K562 (cell line): ENCODE results near the gene ZSWIM3. TPM values are rescaled to one million over a fixed set of nuclear protein-coding genes. Genes with fewer than 3 reads are reported as not detected.

Experiments
- BRD9 ChIP-seq: fragments of 450-650 bp; IDR thresholded peaks from 2 replicates; pipeline ENCODE4 v1.6.1; 2018; ENCODE audit warnings: low read depth; ENCODE audit not compliant: partially characterized antibody
- CCNT2 ChIP-seq: IDR thresholded peaks from 2 replicates; pipeline ENCODE4 v1.6.1; 2011; ENCODE audit warnings: borderline replicate concordance, low read depth, mild to moderate bottlenecking, moderate library complexity, mixed read lengths, low read length; ENCODE audit not compliant: insufficient read length; ENCODE audit errors: extremely low read depth
- CEBPG ChIP-seq, 3 experiments: fragments of 200-800 bp in 1 of 3; sonication (Bioruptor generic) in 1 of 3; sonication (generic) in 1 of 3; formaldehyde crosslinking in 1 of 3; IDR thresholded peaks in 2 of 3; conservative IDR thresholded peaks in 1 of 3; 2 replicates each; pipeline versions ENCODE4 v1.6.1 to v1.8.0; 2016 to 2022; ENCODE audit warnings: missing compliant biosample characterization in 2 of 3, missing genetic modification characterization in 2 of 3, mild to moderate bottlenecking in 1 of 3, missing genetic modification reagents in 1 of 3
- DNMT1 ChIP-seq: fragments of 450-650 bp; IDR thresholded peaks from 2 replicates; pipeline ENCODE4 v1.6.1; 2016; ENCODE audit warnings: antibody characterized with exemption, mild to moderate bottlenecking
- ESRRA ChIP-seq: fragments of 450-650 bp; IDR thresholded peaks from 2 replicates; pipeline ENCODE4 v1.6.1; 2014; ENCODE audit warnings: low read depth, mild to moderate bottlenecking, moderate library complexity, borderline replicate concordance
- FOXA1 ChIP-seq: fragments of 450-650 bp; IDR thresholded peaks from 2 replicates; pipeline ENCODE4 v1.6.1; 2016; ENCODE audit warnings: mild to moderate bottlenecking, borderline replicate concordance
- GTF2E2 ChIP-seq: fragments of 200-800 bp; sonication (Bioruptor generic); IDR thresholded peaks from 2 replicates; pipeline ENCODE4 v1.6.1; 2016; ENCODE audit warnings: missing genetic modification characterization, missing compliant biosample characterization
- MED1 ChIP-seq: sonication (generic); formaldehyde crosslinking; IDR thresholded peaks from 2 replicates; pipeline ENCODE4 v1.8.1; 2023; ENCODE audit warnings: missing genetic modification reagents, borderline replicate concordance
- MEF2D ChIP-seq: conservative IDR thresholded peaks from 2 replicates; pipeline ENCODE4 v1.6.1; 2016; ENCODE audit warnings: low read depth, missing genetic modification characterization, missing compliant biosample characterization
- NRF1 ChIP-seq, 2 experiments: fragments of 450-650 bp; IDR thresholded peaks in 1 of 2; conservative IDR thresholded peaks in 1 of 2; 2 replicates each; pipeline ENCODE4 v1.6.1; 2014; ENCODE audit warnings: mild to moderate bottlenecking in 2 of 2
- PURB ChIP-seq: sonication (generic); formaldehyde crosslinking; IDR thresholded peaks from 2 replicates; pipeline ENCODE4 v1.9.0; 2021; ENCODE audit warnings: low read depth, mild to moderate bottlenecking, missing genetic modification reagents
- RBM15 ChIP-seq: fragments of 200-400 bp; formaldehyde crosslinking; IDR thresholded peaks from 2 replicates; pipeline ENCODE4 v1.6.1; 2018; ENCODE audit warnings: mild to moderate bottlenecking, low read length, moderate library complexity; ENCODE audit not compliant: insufficient read depth
- RBM34 ChIP-seq: fragments of 200-400 bp; formaldehyde crosslinking; IDR thresholded peaks from 2 replicates; pipeline ENCODE4 v1.6.1; 2018; ENCODE audit warnings: low read length, borderline replicate concordance; ENCODE audit not compliant: insufficient read depth
- SMAD2 ChIP-seq: fragments of 150-350 bp; IDR thresholded peaks from 2 replicates; pipeline ENCODE4 v1.6.1; 2014; ENCODE audit warnings: low read depth, mild to moderate bottlenecking, low read length
- TAF7 ChIP-seq: fragments of 450-650 bp; IDR thresholded peaks from 2 replicates; pipeline ENCODE4 v1.6.1; 2016; ENCODE audit warnings: missing genetic modification characterization, missing compliant biosample characterization
- XRCC4 ChIP-seq: IDR thresholded peaks from one replicate; pipeline ENCODE4 v1.6.1; 2011; ENCODE audit not compliant: insufficient read depth, insufficient read length; ENCODE audit errors: extremely low read depth
- ZNF644 ChIP-seq: fragments of 200-800 bp; sonication (Bioruptor generic); IDR thresholded peaks from 2 replicates; pipeline ENCODE4 v1.6.1; 2016; ENCODE audit warnings: low read depth, missing genetic modification characterization, missing compliant biosample characterization
- polyA plus RNA-seq, 8 experiments: library from polyadenylated mRNA; depleted of rRNA in 4 of 8; stranded (reverse) in 5 of 8; unstranded in 3 of 8; fragments of >200 nt; fragmentation: Nextera tagmentation in 2 of 8; fragmentation: Illumina TruSeq in 1 of 8; extraction: Ambion mirVana in 2 of 8; extraction: Trizol in 1 of 8; gene quantifications; 2 replicates each; pipeline versions ENCODE4 v1.2.1 to v1.2.3, GENCODE V29; 2011 to 2014; ENCODE audit warnings: inconsistent platforms in 1 of 8, missing spikeins in 1 of 8
- total RNA-seq, 7 experiments: library from RNA; depleted of rRNA in 6 of 7; stranded (reverse); fragments of >200 nt in 6 of 7; fragmentation: Illumina TruSeq in 2 of 7; extraction: Trizol in 2 of 7; gene quantifications; 2 replicates each; pipeline versions ENCODE4 v1.2.1 to v1.2.3, GENCODE V29; 2011 to 2021; ENCODE audit warnings: low replicate concordance in 1 of 7
- TF ChIP-seq, protein P1 (sequence below): fragments of 450-650 bp; formaldehyde crosslinking; conservative IDR thresholded peaks from 2 replicates; pipeline ENCODE4 v1.4.0; 2022; ENCODE audit warnings: mild to moderate bottlenecking, missing genetic modification characterization
- TF ChIP-seq, protein P2 (sequence below): fragments of 250-450 bp; sonication (Bioruptor Pico); IDR thresholded peaks from 2 replicates; pipeline ENCODE4 v1.5.0; 2020; ENCODE audit warnings: mild to moderate bottlenecking
- TF ChIP-seq, protein P3 (sequence below): fragments of 450-650 bp; formaldehyde crosslinking; IDR thresholded peaks from 2 replicates; pipeline ENCODE4 v1.4.0; 2022; ENCODE audit warnings: missing genetic modification characterization
- TF ChIP-seq, protein P4 (sequence below): fragments of 250-450 bp; sonication (Bioruptor Pico); IDR thresholded peaks from 2 replicates; pipeline ENCODE4 v1.8.0; 2022; ENCODE audit warnings: inconsistent platforms

ZSWIM3 gene
- total and polyA plus RNA-seq, 9 of the 15 experiments (the other 6 are each of a cell fraction or from before 2014, with no cell fraction given), result 1.7 to 4.3 (median 2.9) TPM

DNA sequence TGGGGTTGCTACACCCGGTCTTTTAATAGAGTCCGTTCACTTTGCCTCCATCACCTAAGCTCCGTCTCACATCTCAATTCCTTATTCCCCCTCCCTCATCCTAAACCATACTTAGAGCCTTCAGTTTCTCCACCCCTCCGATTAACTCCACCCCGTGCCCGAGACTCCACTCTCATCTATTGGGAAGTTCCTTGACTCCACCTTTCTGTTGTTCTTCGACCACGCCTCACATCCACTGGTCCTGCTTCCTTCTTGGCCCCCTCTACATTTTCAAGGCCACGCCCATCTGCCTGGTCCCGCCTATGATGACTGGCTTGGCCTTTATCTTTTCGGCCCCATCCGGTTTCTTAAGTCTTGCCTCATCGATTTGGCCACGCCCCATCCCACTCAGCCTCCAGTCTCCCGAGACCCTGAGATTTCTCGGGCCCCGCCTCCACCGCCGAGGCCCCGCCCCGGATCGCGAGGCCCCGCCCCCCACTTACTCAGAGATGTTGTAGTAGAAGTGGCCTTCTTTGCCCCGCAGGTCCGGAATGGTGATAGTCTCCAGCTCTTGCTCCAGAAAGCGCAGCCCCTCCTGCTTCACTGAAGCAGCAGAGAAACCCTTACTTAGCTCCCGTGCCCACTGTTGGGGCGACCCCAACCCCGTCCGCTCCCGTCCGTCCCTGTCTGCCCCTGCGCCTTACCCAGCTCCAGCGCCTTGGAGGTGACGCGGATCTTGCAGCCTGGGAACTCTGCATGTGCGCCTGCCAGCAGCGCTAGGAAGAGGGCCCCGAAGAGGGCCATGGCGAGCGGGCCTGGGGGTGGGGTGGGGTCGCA lies 53.5 kb downstream of the ZSWIM3 start (continued):
- TF ChIP-seq, protein P1, sequence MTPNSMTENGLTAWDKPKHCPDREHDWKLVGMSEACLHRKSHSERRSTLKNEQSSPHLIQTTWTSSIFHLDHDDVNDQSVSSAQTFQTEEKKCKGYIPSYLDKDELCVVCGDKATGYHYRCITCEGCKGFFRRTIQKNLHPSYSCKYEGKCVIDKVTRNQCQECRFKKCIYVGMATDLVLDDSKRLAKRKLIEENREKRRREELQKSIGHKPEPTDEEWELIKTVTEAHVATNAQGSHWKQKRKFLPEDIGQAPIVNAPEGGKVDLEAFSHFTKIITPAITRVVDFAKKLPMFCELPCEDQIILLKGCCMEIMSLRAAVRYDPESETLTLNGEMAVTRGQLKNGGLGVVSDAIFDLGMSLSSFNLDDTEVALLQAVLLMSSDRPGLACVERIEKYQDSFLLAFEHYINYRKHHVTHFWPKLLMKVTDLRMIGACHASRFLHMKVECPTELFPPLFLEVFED (CRISPR knock-in tag), result peak; percentile 53; the same call in 1 of the 2 replicates
- TF ChIP-seq ESRRA, result no peak
- TF ChIP-seq RBM15, result no peak
- TF ChIP-seq, protein P2, sequence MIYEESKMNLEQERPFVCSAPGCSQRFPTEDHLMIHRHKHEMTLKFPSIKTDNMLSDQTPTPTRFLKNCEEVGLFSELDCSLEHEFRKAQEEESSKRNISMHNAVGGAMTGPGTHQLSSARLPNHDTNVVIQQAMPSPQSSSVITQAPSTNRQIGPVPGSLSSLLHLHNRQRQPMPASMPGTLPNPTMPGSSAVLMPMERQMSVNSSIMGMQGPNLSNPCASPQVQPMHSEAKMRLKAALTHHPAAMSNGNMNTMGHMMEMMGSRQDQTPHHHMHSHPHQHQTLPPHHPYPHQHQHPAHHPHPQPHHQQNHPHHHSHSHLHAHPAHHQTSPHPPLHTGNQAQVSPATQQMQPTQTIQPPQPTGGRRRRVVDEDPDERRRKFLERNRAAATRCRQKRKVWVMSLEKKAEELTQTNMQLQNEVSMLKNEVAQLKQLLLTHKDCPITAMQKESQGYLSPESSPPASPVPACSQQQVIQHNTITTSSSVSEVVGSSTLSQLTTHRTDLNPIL, result no peak
- TF ChIP-seq DNMT1, result no peak
- TF ChIP-seq, protein P3, sequence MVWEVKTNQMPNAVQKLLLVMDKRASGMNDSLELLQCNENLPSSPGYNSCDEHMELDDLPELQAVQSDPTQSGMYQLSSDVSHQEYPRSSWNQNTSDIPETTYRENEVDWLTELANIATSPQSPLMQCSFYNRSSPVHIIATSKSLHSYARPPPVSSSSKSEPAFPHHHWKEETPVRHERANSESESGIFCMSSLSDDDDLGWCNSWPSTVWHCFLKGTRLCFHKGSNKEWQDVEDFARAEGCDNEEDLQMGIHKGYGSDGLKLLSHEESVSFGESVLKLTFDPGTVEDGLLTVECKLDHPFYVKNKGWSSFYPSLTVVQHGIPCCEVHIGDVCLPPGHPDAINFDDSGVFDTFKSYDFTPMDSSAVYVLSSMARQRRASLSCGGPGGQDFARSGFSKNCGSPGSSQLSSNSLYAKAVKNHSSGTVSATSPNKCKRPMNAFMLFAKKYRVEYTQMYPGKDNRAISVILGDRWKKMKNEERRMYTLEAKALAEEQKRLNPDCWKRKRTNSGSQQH (CRISPR knock-in tag), result peak; percentile 74; the same call in 1 of the 2 replicates
- TF ChIP-seq MED1, result no peak
- 0 out of 2 replicates have a peak, but pooled peaks have one; percentile 7 for TF ChIP-seq MEF2D
- no peak for TF ChIP-seq FOXA1
- peak; percentile 98 for TF ChIP-seq CEBPG (CRISPR knock-in tag; IDR thresholded peaks at IDR 0.05)
- TF ChIP-seq CEBPG (tag; conservative IDR thresholded peaks at IDR 0.05 in 1 of 2, IDR thresholded peaks at IDR 0.05 in 1 of 2), result peak; percentile 95 to 99
- TF ChIP-seq XRCC4, result no peak
- TF ChIP-seq GTF2E2 (tag), result no peak
- TF ChIP-seq TAF7 (tag), result peak; percentile 75
- TF ChIP-seq SMAD2, result no peak
- TF ChIP-seq CCNT2, result no peak
- TF ChIP-seq, protein P4, sequence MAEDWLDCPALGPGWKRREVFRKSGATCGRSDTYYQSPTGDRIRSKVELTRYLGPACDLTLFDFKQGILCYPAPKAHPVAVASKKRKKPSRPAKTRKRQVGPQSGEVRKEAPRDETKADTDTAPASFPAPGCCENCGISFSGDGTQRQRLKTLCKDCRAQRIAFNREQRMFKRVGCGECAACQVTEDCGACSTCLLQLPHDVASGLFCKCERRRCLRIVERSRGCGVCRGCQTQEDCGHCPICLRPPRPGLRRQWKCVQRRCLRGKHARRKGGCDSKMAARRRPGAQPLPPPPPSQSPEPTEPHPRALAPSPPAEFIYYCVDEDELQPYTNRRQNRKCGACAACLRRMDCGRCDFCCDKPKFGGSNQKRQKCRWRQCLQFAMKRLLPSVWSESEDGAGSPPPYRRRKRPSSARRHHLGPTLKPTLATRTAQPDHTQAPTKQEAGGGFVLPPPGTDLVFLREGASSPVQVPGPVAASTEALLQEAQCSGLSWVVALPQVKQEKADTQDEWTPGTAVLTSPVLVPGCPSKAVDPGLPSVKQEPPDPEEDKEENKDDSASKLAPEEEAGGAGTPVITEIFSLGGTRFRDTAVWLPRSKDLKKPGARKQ (CRISPR knock-in tag), result no peak
- TF ChIP-seq NRF1 (conservative IDR thresholded peaks at IDR 0.05 in 1 of 2, IDR thresholded peaks at IDR 0.05 in 1 of 2), result peak; percentile 65 to 72
- TF ChIP-seq ZNF644 (tag), result no peak
- no peak for TF ChIP-seq PURB (CRISPR knock-in tag)
- no peak for TF ChIP-seq BRD9
- TF ChIP-seq RBM34, result no peak
